Activated CD4-positive, alpha-beta T cell treated with anti-CD3 and anti-CD28 coated beads, Interleukin-2, amount 50 U/mL, for 1 hour (primary cell): ENCODE data around the gene TNRC18.
"Not testable (repeated sequence)": the region's sequence is repeated elsewhere in the genome, so short reads cannot be mapped to it uniquely, and the experiment has no call there.

Experiments
- DNase-seq: peaks from one replicate; pipeline ENCODE4 v3.0.0-alpha.2; 2020

The TNRC18 gene

GRCh38 chr7:5370454-5371353 lies 52.9 kb downstream of the TNRC18 start:
- no peak for DNase-seq

GRCh38 chr7:5367661-5368060 lies 56.0 kb downstream of the TNRC18 start:
- no peak for DNase-seq

- DNase-seq = peak; percentile 60
Measured at GRCh38 chr7:5365976-5366625, 57.5 kb downstream of the TNRC18 start.

GRCh38 chr7:5363729-5364128 lies 59.9 kb downstream of the TNRC18 start:
- no peak for DNase-seq

GRCh38 chr7:5362466-5362865 lies 61.2 kb downstream of the TNRC18 start:
- DNase-seq = no peak

GRCh38 chr7:5361446-5362127 lies 62.0 kb downstream of the TNRC18 start:
- no peak for DNase-seq

GRCh38 chr7:5360971-5361370 lies 62.7 kb downstream of the TNRC18 start:
- DNase-seq = no peak

GRCh38 chr7:5360451-5360850 lies 63.2 kb downstream of the TNRC18 start:
- no peak for DNase-seq

- DNase-seq = not testable (repeated sequence)
Measured at GRCh38 chr7:5360021-5360420, 63.6 kb downstream of the TNRC18 start.

GRCh38 chr7:5359344-5359743 lies 64.3 kb downstream of the TNRC18 start:
- no peak for DNase-seq

- no peak for DNase-seq
Measured at GRCh38 chr7:5357951-5358350, 65.7 kb downstream of the TNRC18 start.

GRCh38 chr7:5356751-5357119 lies 66.9 kb downstream of the TNRC18 start:
- no peak for DNase-seq

- no peak for DNase-seq
Measured at GRCh38 chr7:5354460-5355232, 69.0 kb downstream of the TNRC18 start.

- no peak for DNase-seq
Measured at GRCh38 chr7:5352440-5353010, 71.1 kb downstream of the TNRC18 start.

GRCh38 chr7:5351507-5352265 lies 71.9 kb downstream of the TNRC18 start:
- DNase-seq = no peak

- no peak for DNase-seq
Measured at GRCh38 chr7:5350600-5351385, 72.8 kb downstream of the TNRC18 start.

- DNase-seq = no peak
Measured at GRCh38 chr7:5350174-5350463, 73.5 kb downstream of the TNRC18 start.

GRCh38 chr7:5349437-5350173 lies 74.0 kb downstream of the TNRC18 start:
- no peak for DNase-seq

- no peak for DNase-seq
Measured at GRCh38 chr7:5349005-5349380, 74.6 kb downstream of the TNRC18 start.
